Stimulated activated CD8-positive, alpha-beta memory T cell treated with anti-CD3 and anti-CD28 coated beads, Interleukin-15, amount 100 ng/mL, for 1 hour (primary cell): ENCODE results near the gene MAP7.

Experiments
- DNase-seq: peaks from one replicate; pipeline ENCODE4 v3.0.0-alpha.2; 2020; ENCODE audit warnings: low read depth

The MAP7 gene

DNA sequence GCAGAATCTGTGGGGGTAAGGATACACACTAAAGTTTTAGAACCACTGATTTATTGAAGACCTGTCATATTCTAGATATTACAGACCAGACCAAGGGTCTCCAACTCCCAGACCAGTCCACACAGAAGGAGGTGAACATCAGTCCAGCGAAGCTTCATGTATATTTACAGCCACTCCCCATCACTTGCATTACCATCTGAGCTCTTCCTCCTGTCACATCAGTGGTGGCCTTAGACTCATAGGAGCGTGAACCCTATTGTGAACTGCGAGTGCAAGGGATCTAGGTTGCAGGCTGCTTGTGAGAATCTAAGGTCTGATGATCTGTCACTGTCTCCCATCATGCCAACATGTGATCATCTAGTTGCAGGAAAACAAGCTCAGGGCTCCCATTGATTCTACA lies 255.6 kb downstream of the MAP7 start:
- DNase-seq, result no peak
